H1 (cell line): Measurements from ENCODE around the gene AKAP8. TPM values are rescaled to one million over a fixed set of nuclear protein-coding genes. Genes with fewer than 3 reads are reported as not detected.

ENCODE experiments used
- CTCF ChIA-PET: fragments of 300-600 bp; sonication (Branson Sonifier 250); formaldehyde crosslinking; loops from one replicate; lab custom pipeline; 2021; ENCODE audit not compliant: partially characterized antibody; lab: Charles Lee
- POLR2A ChIA-PET: fragments of 300-600 bp; sonication (Branson Sonifier 250); formaldehyde crosslinking; loops from one replicate; lab custom pipeline; 2021; ENCODE audit warnings: inconsistent platforms; ENCODE audit not compliant: partially characterized antibody; lab: Charles Lee
- DNase-seq, 2 experiments: peaks; one replicate each; pipeline versions ENCODE4 v3.0.0 to v3.0.0-alpha.2; 2010 to 2022; ENCODE audit warnings: low spot score in 2 of 2, low read depth in 1 of 2, mixed read lengths in 1 of 2
- FAIRE-seq: peaks from 2 replicates; lab custom pipeline; 2011; peaks lifted over from hg19 to GRCh38; lab: Jason Lieb, UNC
- H2AFZ ChIP-seq: 2 replicates; pipeline ENCODE4 v1.8.1; 2012; ENCODE audit warnings: low read length, inconsistent platforms
- H2AK5ac ChIP-seq: 2 replicates; pipeline ENCODE4 v1.6.1; 2013; ENCODE audit warnings: low read depth, low read length
- H2BK120ac ChIP-seq: replicated peaks from 2 replicates; pipeline ENCODE3; 2013; ENCODE audit warnings: low read depth, low read length, inconsistent platforms
- H2BK12ac ChIP-seq: 2 replicates; pipeline ENCODE4 v1.6.1; 2013; ENCODE audit warnings: low read depth, low read length
- H2BK15ac ChIP-seq: 2 replicates; pipeline ENCODE4 v1.6.1; 2013; ENCODE audit warnings: low read length
- H2BK20ac ChIP-seq: 2 replicates; pipeline ENCODE4 v1.6.1; 2013; ENCODE audit warnings: low read length
- H2BK5ac ChIP-seq: 2 replicates; pipeline ENCODE4 v1.6.1; 2013; ENCODE audit warnings: low read depth, low read length
- H3K14ac ChIP-seq: 2 replicates; pipeline ENCODE4 v1.6.1; 2013; ENCODE audit warnings: inconsistent platforms; ENCODE audit not compliant: insufficient read length
- H3K18ac ChIP-seq: 2 replicates; pipeline ENCODE4 v1.6.1; 2013; ENCODE audit warnings: low read length; ENCODE audit errors: extremely low read depth
- H3K23ac ChIP-seq: 2 replicates; pipeline ENCODE4 v1.6.1; 2013; ENCODE audit warnings: inconsistent platforms; ENCODE audit not compliant: insufficient read length
- H3K23me2 ChIP-seq: 2 replicates; pipeline ENCODE4 v1.6.1; 2013; ENCODE audit warnings: low read depth, low read length
- H3K27ac ChIP-seq: 2 replicates; pipeline ENCODE4 v1.6.1; 2011; ENCODE audit warnings: low read depth, low read length, inconsistent platforms
- H3K27me3 ChIP-seq, 4 experiments: replicated peaks in 1 of 4; 1 replicate in 1 of 4; 2 replicates in 3 of 4; pipeline versions ENCODE4 v1.6.1 to v1.8.1; 2011 to 2013; ENCODE audit warnings: low read length in 3 of 4, mild to moderate bottlenecking in 3 of 4, inconsistent platforms in 2 of 4, mixed read lengths in 2 of 4, moderate library complexity in 1 of 4; ENCODE audit not compliant: control insufficient read depth in 3 of 4, insufficient read depth in 3 of 4; ENCODE audit errors: extremely low read depth in 1 of 4
- H3K36me3 ChIP-seq, 4 experiments: 2 replicates each; pipeline versions ENCODE4 v1.6.1 to v1.8.1; 2011 to 2013; ENCODE audit warnings: mild to moderate bottlenecking in 4 of 4, low read length in 3 of 4, moderate library complexity in 2 of 4, control low read depth in 1 of 4, inconsistent platforms in 1 of 4; ENCODE audit not compliant: insufficient read depth in 4 of 4, control insufficient read depth in 2 of 4
- H3K4ac ChIP-seq: replicated peaks from 2 replicates; pipeline ENCODE3; 2013; ENCODE audit warnings: low read length, low read depth, mixed read lengths, inconsistent platforms; ENCODE audit not compliant: insufficient read length
- H3K4me1 ChIP-seq, 4 experiments: replicated peaks in 1 of 4; 1 replicate in 1 of 4; 2 replicates in 3 of 4; pipeline versions ENCODE4 v1.6.1 to v1.8.1; 2011 to 2013; ENCODE audit warnings: low read length in 3 of 4, inconsistent platforms in 2 of 4, mixed read lengths in 1 of 4; ENCODE audit not compliant: insufficient read depth in 4 of 4, control insufficient read depth in 3 of 4
- H3K4me2 ChIP-seq, 2 experiments: 2 replicates each; pipeline versions ENCODE4 v1.6.1 to v1.8.1; 2011 to 2013; ENCODE audit warnings: low read depth in 2 of 2, low read length in 2 of 2, control low read depth in 1 of 2, inconsistent platforms in 1 of 2, mild to moderate bottlenecking in 1 of 2; ENCODE audit not compliant: insufficient read depth in 1 of 2
- H3K4me3 ChIP-seq, 4 experiments: fragments of 200-600, 300-600 bp in 1 of 4; sonication (generic), shearing (Covaris generic), sonication (Bioruptor Twin) in 1 of 4; 2 replicates each; pipeline versions ENCODE4 v1.5.1 to v1.8.1; 2011 to 2016; ENCODE audit warnings: low read length in 4 of 4, low read depth in 3 of 4, control low read depth in 2 of 4, inconsistent platforms in 2 of 4, mild to moderate bottlenecking in 2 of 4, mixed read lengths in 1 of 4, moderate library complexity in 1 of 4; ENCODE audit not compliant: insufficient read depth in 2 of 4; ENCODE audit errors: extremely low read depth in 1 of 4
- H3K56ac ChIP-seq: replicated peaks from 2 replicates; pipeline ENCODE3; 2013; ENCODE audit warnings: low read depth, mild to moderate bottlenecking, mixed read lengths, low read length, inconsistent platforms; ENCODE audit not compliant: insufficient read length
- H3K79me1 ChIP-seq: 2 replicates; pipeline ENCODE4 v1.6.1; 2013; ENCODE audit warnings: low read depth, low read length, control low read depth
- H3K79me2 ChIP-seq, 2 experiments: 2 replicates each; pipeline versions ENCODE4 v1.6.1 to v1.8.1; 2012 to 2013; ENCODE audit warnings: low read length in 2 of 2, mild to moderate bottlenecking in 2 of 2, inconsistent platforms in 1 of 2; ENCODE audit not compliant: insufficient read depth in 2 of 2, control insufficient read depth in 1 of 2
- H3K9ac ChIP-seq, 4 experiments: replicated peaks in 1 of 4; 1 replicate in 1 of 4; 2 replicates in 3 of 4; pipeline versions ENCODE4 v1.6.1 to v1.8.1; 2011 to 2013; ENCODE audit warnings: low read depth in 3 of 4, low read length in 3 of 4, control low read depth in 2 of 4, mild to moderate bottlenecking in 2 of 4, moderate library complexity in 2 of 4, inconsistent platforms in 1 of 4; ENCODE audit errors: extremely low read depth in 1 of 4
- H3K9me3 ChIP-seq, 2 experiments: 2 replicates each; pipeline versions ENCODE4 v1.6.1 to v1.8.1; 2012 to 2013; ENCODE audit warnings: mild to moderate bottlenecking in 2 of 2, moderate library complexity in 2 of 2, control low read depth in 1 of 2, inconsistent platforms in 1 of 2, low read depth in 1 of 2, low read length in 1 of 2, mixed read lengths in 1 of 2; ENCODE audit not compliant: insufficient read depth in 2 of 2
- H4K20me1 ChIP-seq, 2 experiments: replicated peaks in 1 of 2; 2 replicates each; pipeline versions ENCODE3 to v1.8.1; 2011 to 2013; ENCODE audit warnings: inconsistent platforms in 2 of 2, low read length in 2 of 2, mild to moderate bottlenecking in 1 of 2; ENCODE audit not compliant: insufficient read depth in 2 of 2, control insufficient read depth in 1 of 2
- H4K5ac ChIP-seq: 2 replicates; pipeline ENCODE4 v1.6.1; 2013; ENCODE audit warnings: low read length, low read depth, mixed read lengths, inconsistent platforms; ENCODE audit not compliant: insufficient read length
- H4K8ac ChIP-seq: 2 replicates; pipeline ENCODE4 v1.8.0; 2013; ENCODE audit warnings: mild to moderate bottlenecking, moderate library complexity, low read length, inconsistent platforms; ENCODE audit not compliant: insufficient read depth; ENCODE audit errors: extremely low read depth
- H4K91ac ChIP-seq: replicated peaks from 2 replicates; pipeline ENCODE3; 2013; ENCODE audit warnings: low read length, mixed read lengths, inconsistent platforms; ENCODE audit not compliant: insufficient read length
- BACH1 ChIP-seq: IDR thresholded peaks from 2 replicates; pipeline ENCODE4 v1.6.1; 2012; ENCODE audit warnings: low read length, improper control_type of control experiment
- CHD2 ChIP-seq: IDR thresholded peaks from 2 replicates; pipeline ENCODE4 v1.6.1; 2012; ENCODE audit warnings: low read length, improper control_type of control experiment
- EZH2 ChIP-seq: fragments of 200-600 bp; sonication (generic); IDR thresholded peaks from 2 replicates; pipeline ENCODE4 v1.7.1; 2012; ENCODE audit warnings: low read depth, mild to moderate bottlenecking, moderate library complexity, low read length, inconsistent platforms; ENCODE audit not compliant: severe bottlenecking
- GABPA ChIP-seq: IDR thresholded peaks from 2 replicates; pipeline ENCODE4 v1.6.1; 2011; ENCODE audit warnings: mild to moderate bottlenecking, low read length, moderate library complexity, borderline replicate concordance; ENCODE audit not compliant: insufficient read depth
- HDAC6 ChIP-seq: IDR thresholded peaks from one replicate; pipeline ENCODE4 v1.7.1; 2012; ENCODE audit warnings: low read depth, mild to moderate bottlenecking, inconsistent platforms, low read length, moderate library complexity
- POLR2A ChIP-seq, 2 experiments: IDR thresholded peaks; 1 replicate in 1 of 2; 2 replicates in 1 of 2; pipeline ENCODE4 v1.6.1; 2011; ENCODE audit warnings: low read depth in 2 of 2, low read length in 2 of 2, mild to moderate bottlenecking in 2 of 2; ENCODE audit errors: control extremely low read depth in 1 of 2
- RFX5 ChIP-seq: IDR thresholded peaks from 2 replicates; pipeline ENCODE4 v1.6.1; 2011; ENCODE audit warnings: low read depth, low read length, improper control_type of control experiment, borderline replicate concordance
- SIX5 ChIP-seq: IDR thresholded peaks from 2 replicates; pipeline ENCODE4 v1.6.1; 2011; ENCODE audit warnings: mild to moderate bottlenecking, low read depth, low read length
- SP2 ChIP-seq: IDR thresholded peaks from 2 replicates; pipeline ENCODE4 v1.6.1; 2012; ENCODE audit warnings: mild to moderate bottlenecking, low read length, inconsistent platforms
- SP4 ChIP-seq: IDR thresholded peaks from 2 replicates; pipeline ENCODE4 v1.6.1; 2012; ENCODE audit warnings: low read length, inconsistent platforms
- TAF7 ChIP-seq: optimal IDR thresholded peaks from 2 replicates; pipeline ENCODE3; 2011; ENCODE audit warnings: low read depth, mild to moderate bottlenecking, inconsistent platforms, low read length, moderate library complexity, borderline replicate concordance
- TCF12 ChIP-seq: IDR thresholded peaks from 2 replicates; pipeline ENCODE4 v1.6.1; 2011; ENCODE audit warnings: low read depth, mild to moderate bottlenecking, low read length
- whole genome bisulfite sequencing, 2 experiments: shearing (Covaris generic) in 1 of 2; methylation state at CpG; one replicate each; pipeline versions ENCODE4 v1.1.6 to v1.1.7; 2013 to 2015; ENCODE audit warnings: low lambda C conversion rate in 2 of 2, mixed read lengths in 2 of 2, inconsistent platforms in 1 of 2, low coverage in 1 of 2, missing lambda C conversion rate in 1 of 2; ENCODE audit not compliant: insufficient replicate concordance in 2 of 2, insufficient coverage in 1 of 2, insufficient read length in 1 of 2; ENCODE audit errors: extremely low coverage in 1 of 2, missing lambda C conversion rate in 1 of 2; 5-methylcytosine and 5-hydroxymethylcytosine counted together
- polyA plus RNA-seq, 7 experiments: library from polyadenylated mRNA; depleted of rRNA in 3 of 7; stranded (reverse) in 5 of 7; unstranded in 2 of 7; fragments of >200 nt in 5 of 7; fragments of 200-250 nt in 2 of 7; gene quantifications; 1 replicate in 5 of 7; 2 replicates in 1 of 7; 4 replicates in 1 of 7; pipeline versions ENCODE4 v1.2.1 to v1.2.3, GENCODE V29; 2011 to 2013; ENCODE audit warnings: missing spikeins in 2 of 7, mixed read lengths in 2 of 7
- total RNA-seq: library from RNA; stranded (reverse); fragmentation: NEBNext Ultra II Directional; extraction: Animal tissue kit (Norgen Biotek cat#: 25700); gene quantifications from 2 replicates; pipeline ENCODE4 v1.2.1, GENCODE V29; 2021
- TF ChIP-seq, protein P1 (sequence below): IDR thresholded peaks from 2 replicates; pipeline ENCODE4 v1.6.1; 2012; ENCODE audit warnings: inconsistent platforms
- TF ChIP-seq, protein P2 (sequence below): IDR thresholded peaks from 2 replicates; pipeline ENCODE4 v1.6.1; 2011; ENCODE audit warnings: low read depth, mild to moderate bottlenecking, low read length; ENCODE audit not compliant: insufficient read depth
- TF ChIP-seq, protein P3 (sequence below): IDR thresholded peaks from 2 replicates; pipeline ENCODE4 v1.6.1; 2012; ENCODE audit warnings: inconsistent platforms

AKAP8 gene
- total and polyA plus RNA-seq, 2 of the 8 experiments (the other 6 are each of a cell fraction or from before 2014, with no cell fraction given) = 17.0 to 41.0 TPM

DNA sequence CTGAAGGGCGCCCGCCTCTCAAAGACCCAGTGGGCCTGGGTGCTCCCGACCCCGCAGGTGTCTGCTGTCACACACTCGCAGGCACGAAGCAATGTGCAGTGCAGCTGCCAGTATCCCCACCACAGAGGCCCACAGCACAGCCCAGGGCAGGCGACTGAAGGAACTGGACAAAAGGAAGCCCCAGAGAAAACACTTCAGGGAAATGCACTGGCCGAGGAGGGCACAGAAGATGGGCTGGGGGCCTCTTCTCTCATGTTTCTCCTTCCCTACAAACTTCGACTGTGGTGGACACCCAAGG is 10.0 kb downstream of the AKAP8 start:
- Histone ChIP-seq H2BK120ac (no peak overlapping the region), H3K18ac (no peak overlapping the region), H3K27me3 (no peaks in the 10 kb centered on the region), H4K91ac (no peak overlapping the region), H3K79me2 (peaks cover 9 to 25% of the 10 kb centered on the region in 2 experiments; a peak in 3 of 4 replicates), H2BK15ac (no peak overlapping the region), H4K8ac (no peak overlapping the region), H3K9ac (no peak overlapping the region), H3K4me2 (no peak overlapping the region), H3K4me1 (no peaks in the 10 kb centered on the region; a peak in 2 of 7 replicates), H3K79me1 (peaks cover 17% of the 10 kb centered on the region), H3K9me3 (no peaks in the 10 kb centered on the region), H2BK12ac (no peak overlapping the region), H2BK5ac (no peak overlapping the region), H3K36me3 (peaks cover 21 to 76% (median 51%) of the 10 kb centered on the region in 4 experiments), H3K4me3 (no peak overlapping the region), H2BK20ac (no peak overlapping the region), H2AK5ac (no peak overlapping the region), H3K14ac (no peak overlapping the region), H4K20me1 (peaks cover 4 to 16% of the 10 kb centered on the region in 2 experiments), H3K4ac (no peak overlapping the region), H4K5ac (no peak overlapping the region), H3K23me2 (no peaks in the 10 kb centered on the region), H3K27ac (no peak overlapping the region), H3K56ac (no peak overlapping the region), H3K23ac (no peak overlapping the region), H2AFZ (no peak overlapping the region)
- DNase-seq = no peak
- FAIRE-seq = no peak
- WGBS, 2 experiments = 98% methylated on average over 9 of the region's 9 CpGs; no CpG with 5 or more reads in 1 of the 2 experiments
- ChIA-PET POLR2A (interaction anchor here (0.9 to 5.4 kb wide), 3 partner anchors 9 to 50 kb away, joined by 3 to 37 read pairs (median 4); partner anchors contain the start of gene AKAP8), CTCF (no interaction called here)
- no peak for TF ChIP-seq SP4
- TF ChIP-seq, protein P1, sequence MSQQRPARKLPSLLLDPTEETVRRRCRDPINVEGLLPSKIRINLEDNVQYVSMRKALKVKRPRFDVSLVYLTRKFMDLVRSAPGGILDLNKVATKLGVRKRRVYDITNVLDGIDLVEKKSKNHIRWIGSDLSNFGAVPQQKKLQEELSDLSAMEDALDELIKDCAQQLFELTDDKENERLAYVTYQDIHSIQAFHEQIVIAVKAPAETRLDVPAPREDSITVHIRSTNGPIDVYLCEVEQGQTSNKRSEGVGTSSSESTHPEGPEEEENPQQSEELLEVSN = no peak
- no peak for TF ChIP-seq TAF7
- TF ChIP-seq, protein P2, sequence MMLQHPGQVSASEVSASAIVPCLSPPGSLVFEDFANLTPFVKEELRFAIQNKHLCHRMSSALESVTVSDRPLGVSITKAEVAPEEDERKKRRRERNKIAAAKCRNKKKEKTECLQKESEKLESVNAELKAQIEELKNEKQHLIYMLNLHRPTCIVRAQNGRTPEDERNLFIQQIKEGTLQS = no peak
- TF ChIP-seq TCF12 = no peak
- no peak for TF ChIP-seq CHD2
- no peak for TF ChIP-seq GABPA
- no peak for TF ChIP-seq BACH1
- no peak for TF ChIP-seq HDAC6
- TF ChIP-seq RFX5 = no peak
- TF ChIP-seq POLR2A (IDR thresholded peaks at IDR 0.05; ENCODE audit: control extremely low read depth in 1 of 2, low read depth in 2 of 2, low read length in 2 of 2) = no peak
- no peak for TF ChIP-seq SP2
- TF ChIP-seq EZH2 = no peak
- TF ChIP-seq, protein P3, sequence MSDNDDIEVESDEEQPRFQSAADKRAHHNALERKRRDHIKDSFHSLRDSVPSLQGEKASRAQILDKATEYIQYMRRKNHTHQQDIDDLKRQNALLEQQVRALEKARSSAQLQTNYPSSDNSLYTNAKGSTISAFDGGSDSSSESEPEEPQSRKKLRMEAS = no peak
- no peak for TF ChIP-seq SIX5
